Measurements from ENCODE around the gene SMARCB1. TPM values are rescaled to one million over a fixed set of nuclear protein-coding genes. Genes with fewer than 3 reads are reported as not detected.

SMARCB1 gene
- total and polyA plus RNA-seq, 2 experiments from 2014 or later = 114 to 132 TPM

DNA sequence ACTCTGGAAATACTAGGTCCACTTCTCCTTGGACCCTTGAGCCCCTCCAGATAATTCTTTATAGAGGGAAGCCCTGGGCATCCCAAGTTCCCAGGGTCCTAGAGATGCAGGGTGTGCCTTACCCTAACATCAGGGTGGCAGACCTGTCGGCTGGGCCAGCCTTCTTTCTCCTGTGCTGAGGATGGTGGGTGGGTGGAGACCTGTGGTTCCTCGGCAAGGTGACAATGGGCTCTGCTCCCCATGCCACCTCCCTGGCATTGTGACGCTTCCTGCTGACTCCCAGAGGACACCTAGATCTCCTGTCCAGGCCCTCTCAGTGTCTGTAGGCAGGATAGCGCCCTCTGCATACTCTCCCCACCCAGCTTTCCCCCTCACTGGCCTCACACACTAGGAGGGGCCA, 55.8 kb downstream of the SMARCB1 start:
- TF ChIP-seq, protein P1, sequence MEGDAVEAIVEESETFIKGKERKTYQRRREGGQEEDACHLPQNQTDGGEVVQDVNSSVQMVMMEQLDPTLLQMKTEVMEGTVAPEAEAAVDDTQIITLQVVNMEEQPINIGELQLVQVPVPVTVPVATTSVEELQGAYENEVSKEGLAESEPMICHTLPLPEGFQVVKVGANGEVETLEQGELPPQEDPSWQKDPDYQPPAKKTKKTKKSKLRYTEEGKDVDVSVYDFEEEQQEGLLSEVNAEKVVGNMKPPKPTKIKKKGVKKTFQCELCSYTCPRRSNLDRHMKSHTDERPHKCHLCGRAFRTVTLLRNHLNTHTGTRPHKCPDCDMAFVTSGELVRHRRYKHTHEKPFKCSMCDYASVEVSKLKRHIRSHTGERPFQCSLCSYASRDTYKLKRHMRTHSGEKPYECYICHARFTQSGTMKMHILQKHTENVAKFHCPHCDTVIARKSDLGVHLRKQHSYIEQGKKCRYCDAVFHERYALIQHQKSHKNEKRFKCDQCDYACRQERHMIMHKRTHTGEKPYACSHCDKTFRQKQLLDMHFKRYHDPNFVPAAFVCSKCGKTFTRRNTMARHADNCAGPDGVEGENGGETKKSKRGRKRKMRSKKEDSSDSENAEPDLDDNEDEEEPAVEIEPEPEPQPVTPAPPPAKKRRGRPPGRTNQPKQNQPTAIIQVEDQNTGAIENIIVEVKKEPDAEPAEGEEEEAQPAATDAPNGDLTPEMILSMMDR (conservative IDR thresholded peaks at IDR 0.05; ENCODE audit: low read depth in 2 of 2) = peak in 1 of 2 experiments; percentile 30; a peak in 2 of 4 replicates
- no peak for TF ChIP-seq EZH2phosphoT487 (IDR thresholded peaks at IDR 0.05; ENCODE audit: unreplicated experiment)

GRCh38 chr22:23844739-23845202, 58.0 kb downstream of the SMARCB1 start:
- Histone ChIP-seq H2AFZ (no peak overlapping the region), H3K36me3 (ENCODE audit: insufficient read depth) (no peaks in the 10 kb centered on the region), H3K4me3 (no peak overlapping the region), H3K79me2 (replicated peaks; ENCODE audit: insufficient read depth) (no peaks in the 10 kb centered on the region), H3K27ac (ENCODE audit: low read depth) (no peak overlapping the region), H3K9me2 (ENCODE audit: insufficient read depth) (no peaks in the 10 kb centered on the region), H3K4me1 (ENCODE audit: insufficient read depth) (peaks cover 34% of the 10 kb centered on the region), H3F3A (replicated peaks; ENCODE audit: low read depth) (peaks cover 10% of the 10 kb centered on the region; the same call in 1 of the 2 replicates), H4K20me1 (replicated peaks; ENCODE audit: insufficient read depth) (no peaks in the 10 kb centered on the region), H3K4me2 (no peak overlapping the region), H3K27me3 (ENCODE audit: insufficient read depth) (no peaks in the 10 kb centered on the region)
- ATAC-seq (no peak), DNase-seq (ENCODE audit: low spot score) (no peak)
- H3K27me3 Mint-ChIP-seq (ENCODE audit: insufficient read depth, low read depth, poor library complexity) = peaks cover 40% of the 10 kb centered on the region
- H3K4me1 Mint-ChIP-seq = peaks cover 37% of the 10 kb centered on the region
- H3K9me3 Mint-ChIP-seq = no peaks in the 10 kb centered on the region
- H3K36me3 Mint-ChIP-seq (ENCODE audit: low read depth) = no peaks in the 10 kb centered on the region; the same call in 2 of the 3 replicates
- H3K27ac Mint-ChIP-seq = no peak overlapping the region
- H3K4me3 Mint-ChIP-seq = no peak overlapping the region
- TF ChIP-seq EZH2phosphoT487 (IDR thresholded peaks at IDR 0.05; ENCODE audit: unreplicated experiment) (no peak), NANOG (IDR thresholded peaks at IDR 0.05; ENCODE audit: borderline replicate concordance) (no peak), CREB1 (CRISPR knock-in tag; IDR thresholded peaks at IDR 0.05; ENCODE audit: low read depth) (no peak), POLR2AphosphoS5 (IDR thresholded peaks at IDR 0.05; ENCODE audit: low read depth) (no peak), REST (IDR thresholded peaks at IDR 0.05; ENCODE audit: unreplicated experiment) (no peak)
- TF ChIP-seq, protein P1 (conservative IDR thresholded peaks at IDR 0.05; ENCODE audit: low read depth in 2 of 2) = no peak

More for the DNA sequence above, 55.8 kb downstream of the SMARCB1 start:
- no peaks in the 10 kb centered on the region for H3K79me2 ChIP-seq (replicated peaks; ENCODE audit: insufficient read depth)
- no peaks in the 10 kb centered on the region; the same call in 2 of the 3 replicates for H3K36me3 Mint-ChIP-seq (ENCODE audit: low read depth)
- peaks cover 34% of the 10 kb centered on the region for H3K4me1 Mint-ChIP-seq
- H3K27ac ChIP-seq (ENCODE audit: low read depth) = no peak overlapping the region
- H4K20me1 ChIP-seq (replicated peaks; ENCODE audit: insufficient read depth) = 0 out of 2 replicates have a peak, but pooled peaks cover 5% of the 10 kb centered on the region
- H3K27me3 ChIP-seq (ENCODE audit: insufficient read depth) = no peaks in the 10 kb centered on the region
- H3K9me2 ChIP-seq (ENCODE audit: insufficient read depth) = no peaks in the 10 kb centered on the region
- H3K4me3 Mint-ChIP-seq = no peak overlapping the region
- H3K4me3 ChIP-seq = no peak overlapping the region
- no peaks in the 10 kb centered on the region for H3K36me3 ChIP-seq (ENCODE audit: insufficient read depth)
- no peak overlapping the region for H3K27ac Mint-ChIP-seq
- DNase-seq (ENCODE audit: low spot score) (no peak), ATAC-seq (no peak)
- peak overlapping the region; percentile 56; the same call in 1 of the 2 replicates for H2AFZ ChIP-seq
- H3K4me1 ChIP-seq (ENCODE audit: insufficient read depth) = peaks cover 26% of the 10 kb centered on the region
- no peak overlapping the region; the same call in 1 of the 2 replicates for H3K4me2 ChIP-seq
- H3F3A ChIP-seq (replicated peaks; ENCODE audit: low read depth) = peaks cover 14% of the 10 kb centered on the region; the same call in 1 of the 2 replicates
- H3K9me3 Mint-ChIP-seq = peaks cover 3% of the 10 kb centered on the region; the same call in 1 of the 3 replicates
- H3K27me3 Mint-ChIP-seq (ENCODE audit: insufficient read depth, low read depth, poor library complexity) = peaks cover 38% of the 10 kb centered on the region

Measured in GM23338 (cell line).